ENCODE data around the gene DNAJC5G. TPM values are rescaled to one million over a fixed set of nuclear protein-coding genes. Genes with fewer than 3 reads are reported as not detected.

Gene DNAJC5G
- total RNA-seq, 1 experiment from 2014 or later: 2.4 TPM

DNA sequence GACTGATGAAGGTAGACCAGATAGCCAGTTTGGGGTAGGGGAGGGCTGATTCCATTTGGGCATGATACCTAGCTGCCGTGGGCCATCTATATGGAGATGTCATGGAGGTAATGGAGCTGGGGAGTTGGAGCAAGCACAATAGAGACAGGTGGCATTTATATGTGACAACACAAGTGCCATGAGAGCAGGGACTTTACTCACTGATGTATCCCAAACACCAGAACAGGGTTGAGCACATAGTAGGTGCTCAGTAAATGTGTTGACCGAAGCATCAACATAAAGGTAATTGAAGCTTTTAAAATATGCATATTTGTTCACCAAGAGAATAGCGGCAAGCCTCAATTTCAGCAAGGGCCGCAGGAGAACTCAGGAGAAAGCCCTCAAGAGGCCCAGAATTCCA lies 27.3 kb upstream of the DNAJC5G start:
- Histone ChIP-seq H3K27ac (ENCODE audit: low read depth, low read length, poor library complexity, severe bottlenecking) (no peak overlapping the region), H3K36me3 (ENCODE audit: insufficient read depth, low read length, poor library complexity, severe bottlenecking) (peaks cover 18% of the 10 kb centered on the region), H3K9me3 (ENCODE audit: low read depth, low read length, poor library complexity, severe bottlenecking) (no peaks in the 10 kb centered on the region), H3K4me1 (ENCODE audit: insufficient read depth, low read length, poor library complexity, severe bottlenecking) (no peaks in the 10 kb centered on the region), H3K27me3 (replicated peaks; ENCODE audit: insufficient read depth, low read depth, low read length, poor library complexity) (no peaks in the 10 kb centered on the region), H3K4me3 (ENCODE audit: low read depth, low read length, poor library complexity, severe bottlenecking) (no peak overlapping the region)
- POLR2A ChIA-PET (ENCODE audit: low non-redundant PET): interaction anchor here (0.6 kb wide), 2 partner anchors 33 to 160 kb away, joined by 3 read pairs; no protein-coding TSS in a partner anchor
- BruUV-seq (replicated peaks): no TSS peak
- no peak for DNase-seq (ENCODE audit: low spot score)
- CTCF ChIA-PET: no interaction called here
- intact Hi-C loops (cut with micrococcal nuclease; ENCODE audit: unreplicated experiment): no loop called here
- TF ChIP-seq, protein P1, sequence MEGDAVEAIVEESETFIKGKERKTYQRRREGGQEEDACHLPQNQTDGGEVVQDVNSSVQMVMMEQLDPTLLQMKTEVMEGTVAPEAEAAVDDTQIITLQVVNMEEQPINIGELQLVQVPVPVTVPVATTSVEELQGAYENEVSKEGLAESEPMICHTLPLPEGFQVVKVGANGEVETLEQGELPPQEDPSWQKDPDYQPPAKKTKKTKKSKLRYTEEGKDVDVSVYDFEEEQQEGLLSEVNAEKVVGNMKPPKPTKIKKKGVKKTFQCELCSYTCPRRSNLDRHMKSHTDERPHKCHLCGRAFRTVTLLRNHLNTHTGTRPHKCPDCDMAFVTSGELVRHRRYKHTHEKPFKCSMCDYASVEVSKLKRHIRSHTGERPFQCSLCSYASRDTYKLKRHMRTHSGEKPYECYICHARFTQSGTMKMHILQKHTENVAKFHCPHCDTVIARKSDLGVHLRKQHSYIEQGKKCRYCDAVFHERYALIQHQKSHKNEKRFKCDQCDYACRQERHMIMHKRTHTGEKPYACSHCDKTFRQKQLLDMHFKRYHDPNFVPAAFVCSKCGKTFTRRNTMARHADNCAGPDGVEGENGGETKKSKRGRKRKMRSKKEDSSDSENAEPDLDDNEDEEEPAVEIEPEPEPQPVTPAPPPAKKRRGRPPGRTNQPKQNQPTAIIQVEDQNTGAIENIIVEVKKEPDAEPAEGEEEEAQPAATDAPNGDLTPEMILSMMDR (conservative IDR thresholded peaks at IDR 0.05; ENCODE audit: low read depth, low read length): no peak
- no peak for TF ChIP-seq EZH2 (IDR thresholded peaks at IDR 0.05; ENCODE audit: borderline replicate concordance, low read depth, low read length, poor library complexity, severe bottlenecking)

DNA sequence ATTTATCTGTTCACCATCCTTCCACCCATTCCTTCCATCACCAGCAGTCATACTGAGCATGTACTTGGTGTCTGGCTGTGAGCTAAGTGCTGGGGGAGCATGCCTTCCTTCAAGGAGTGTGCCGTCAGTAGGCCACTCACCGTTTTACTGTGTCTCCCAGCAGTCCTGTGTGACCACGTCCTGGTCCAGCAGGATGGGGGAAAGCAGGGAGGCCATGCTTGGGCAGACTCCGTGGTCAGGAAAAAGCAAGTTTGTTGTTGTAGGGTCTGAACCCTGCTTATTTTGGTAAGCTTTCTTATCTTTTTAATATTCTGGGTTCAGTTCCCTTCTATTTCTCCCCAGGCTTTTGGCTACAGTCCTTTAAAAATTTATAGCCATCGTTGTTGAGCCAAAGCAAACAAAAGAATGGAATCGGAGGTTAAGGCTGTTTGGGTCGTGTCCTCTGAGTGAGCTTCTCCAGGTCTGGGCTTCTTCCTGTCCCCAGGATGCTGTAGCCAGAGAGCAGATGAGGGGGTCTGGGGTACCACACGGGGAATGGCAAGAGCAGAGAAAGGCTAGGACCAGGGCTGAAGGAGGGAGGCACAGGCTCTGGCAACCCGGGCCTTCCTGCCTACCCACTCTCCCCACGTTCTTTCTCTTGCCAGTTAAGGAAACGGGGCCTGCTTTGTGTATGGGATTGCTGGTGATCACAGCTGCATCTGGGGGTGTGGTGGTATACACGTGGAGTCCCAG lies 25.9 kb upstream of the DNAJC5G start:
- H3K27ac ChIP-seq (ENCODE audit: low read depth, low read length, poor library complexity, severe bottlenecking): no peak overlapping the region
- no peak for TF ChIP-seq EZH2 (IDR thresholded peaks at IDR 0.05; ENCODE audit: borderline replicate concordance, low read depth, low read length, poor library complexity, severe bottlenecking)
- TF ChIP-seq, protein P1 (conservative IDR thresholded peaks at IDR 0.05; ENCODE audit: low read depth, low read length): no peak
- intact Hi-C loops (cut with micrococcal nuclease; ENCODE audit: unreplicated experiment): no loop called here
- POLR2A ChIA-PET (ENCODE audit: low non-redundant PET): no interaction called here
- H3K36me3 ChIP-seq (ENCODE audit: insufficient read depth, low read length, poor library complexity, severe bottlenecking): peaks cover 4% of the 10 kb centered on the region
- CTCF ChIA-PET: interaction anchor here (0.5 to 1.0 kb wide), 3 partner anchors 29 to 447 kb away, joined by 3 to 4 read pairs (median 3); no protein-coding TSS in a partner anchor
- H3K4me3 ChIP-seq (ENCODE audit: low read depth, low read length, poor library complexity, severe bottlenecking): no peak overlapping the region
- BruUV-seq (replicated peaks): no TSS peak
- H3K4me1 ChIP-seq (ENCODE audit: insufficient read depth, low read length, poor library complexity, severe bottlenecking): no peaks in the 10 kb centered on the region
- no peak for DNase-seq (ENCODE audit: low spot score)
- no peaks in the 10 kb centered on the region for H3K9me3 ChIP-seq (ENCODE audit: low read depth, low read length, poor library complexity, severe bottlenecking)
- no peaks in the 10 kb centered on the region for H3K27me3 ChIP-seq (replicated peaks; ENCODE audit: insufficient read depth, low read depth, low read length, poor library complexity)

DNA sequence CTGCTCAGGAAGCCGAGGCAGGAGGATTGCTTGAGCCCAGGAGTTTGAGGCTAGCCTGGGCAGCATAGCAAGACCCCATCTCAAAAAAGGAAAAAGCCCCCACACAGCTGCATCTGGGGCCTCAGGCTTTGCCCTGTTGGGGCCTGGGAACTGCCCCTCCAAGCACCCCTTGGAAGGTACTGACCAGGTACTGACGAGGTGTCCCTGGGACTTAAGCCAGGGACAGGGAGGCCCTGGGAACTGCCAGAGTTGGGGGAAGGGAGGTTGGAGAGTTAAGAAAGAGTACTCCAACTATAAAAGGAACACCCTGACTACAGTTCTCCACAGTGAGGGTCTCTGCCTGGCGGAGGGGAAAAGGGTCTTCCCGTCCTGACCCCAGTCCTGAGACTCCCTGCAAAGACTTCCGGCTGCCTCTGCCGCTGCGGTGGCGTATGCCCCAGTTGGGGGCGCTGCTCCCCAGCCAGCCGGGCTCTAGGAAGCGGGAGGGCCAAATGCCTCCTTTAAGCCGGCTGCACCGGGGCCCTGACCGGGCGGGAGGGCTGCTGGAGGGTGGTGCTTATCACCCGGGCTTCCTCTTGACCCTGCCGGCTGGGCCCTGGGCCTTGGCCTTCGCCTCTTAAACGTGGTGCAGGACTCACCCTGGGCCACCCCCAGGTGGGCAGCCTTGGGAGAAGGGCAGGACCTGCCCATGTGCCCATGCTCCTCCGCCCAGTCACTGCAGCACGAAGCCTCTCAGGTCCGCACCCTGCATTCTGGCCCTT lies 25.2 kb upstream of the DNAJC5G start:
- TF ChIP-seq EZH2 (IDR thresholded peaks at IDR 0.05; ENCODE audit: borderline replicate concordance, low read depth, low read length, poor library complexity, severe bottlenecking): no peak
- TF ChIP-seq, protein P1 (conservative IDR thresholded peaks at IDR 0.05; ENCODE audit: low read depth, low read length): peak; percentile 91
- Histone ChIP-seq H3K4me1 (ENCODE audit: insufficient read depth, low read length, poor library complexity, severe bottlenecking) (no peaks in the 10 kb centered on the region), H3K36me3 (ENCODE audit: insufficient read depth, low read length, poor library complexity, severe bottlenecking) (peaks cover under 1% of the 10 kb centered on the region), H3K27me3 (replicated peaks; ENCODE audit: insufficient read depth, low read depth, low read length, poor library complexity) (no peaks in the 10 kb centered on the region), H3K9me3 (ENCODE audit: low read depth, low read length, poor library complexity, severe bottlenecking) (no peaks in the 10 kb centered on the region), H3K4me3 (ENCODE audit: low read depth, low read length, poor library complexity, severe bottlenecking) (no peak overlapping the region), H3K27ac (ENCODE audit: low read depth, low read length, poor library complexity, severe bottlenecking) (no peak overlapping the region)
- ChIA-PET POLR2A (ENCODE audit: low non-redundant PET) (no interaction called here), CTCF (no interaction called here)
- intact Hi-C loops (cut with micrococcal nuclease; ENCODE audit: unreplicated experiment): no loop called here
- peak; percentile 69 for DNase-seq (ENCODE audit: low spot score)
- BruUV-seq (replicated peaks): no TSS peak

Data from A673 (cell line).